OCI-LY7 (cell line): ENCODE results near the gene RAD51B.

Experiments used
- EZH2phosphoT487 ChIP-seq: fragments of 200-600 bp; sonication (generic); IDR thresholded peaks from 2 replicates; pipeline ENCODE4 v1.6.1; 2018; ENCODE audit warnings: low read depth, borderline replicate concordance, mild to moderate bottlenecking, mixed run types, antibody characterized with exemption, low read length, moderate library complexity, mixed read lengths
- TF ChIP-seq, protein P1 (sequence below): fragments of 200-600 bp; sonication (generic); conservative IDR thresholded peaks from 2 replicates; pipeline ENCODE4 v1.5.1; 2014; ENCODE audit warnings: mild to moderate bottlenecking, antibody characterized with exemption, low read length, moderate library complexity, mixed read lengths

DNA sequence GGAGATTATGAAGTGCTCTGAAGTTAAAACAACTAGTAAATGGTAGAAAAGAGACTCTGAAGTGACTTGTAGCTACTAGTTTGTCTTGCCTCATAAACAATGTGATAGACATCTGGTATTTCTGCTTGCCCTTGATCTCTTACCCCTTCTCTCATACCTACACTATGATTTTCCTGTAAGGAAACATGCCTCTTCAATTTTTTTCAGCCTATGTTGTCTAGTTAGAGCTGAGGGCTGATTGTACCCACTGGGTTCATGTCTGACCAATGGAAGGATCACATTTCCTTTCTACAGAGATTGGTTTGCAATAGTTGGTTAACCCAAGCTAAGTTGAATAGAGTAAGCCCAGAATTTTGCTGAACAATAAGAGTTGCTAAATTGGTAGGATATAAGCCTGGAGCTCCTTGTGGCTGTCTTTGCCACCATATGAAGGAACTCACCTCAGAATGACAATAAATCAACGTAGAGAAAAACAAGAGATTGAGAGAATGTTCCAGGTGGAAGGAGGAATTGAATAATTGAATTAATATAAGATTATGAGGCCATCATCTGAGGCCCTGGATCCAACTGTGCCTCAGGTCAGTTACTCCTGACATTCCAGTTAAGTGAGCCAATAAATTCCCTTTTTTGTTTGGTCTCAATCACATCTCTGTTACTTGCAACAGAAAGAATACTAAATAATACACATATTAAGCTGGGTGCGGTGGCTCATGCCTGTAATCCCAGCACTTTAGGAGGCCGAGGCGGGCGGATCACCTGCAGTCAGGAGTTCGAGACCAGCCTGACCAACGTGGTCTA lies 626.9 kb downstream of the RAD51B start:
- TF ChIP-seq, protein P1, sequence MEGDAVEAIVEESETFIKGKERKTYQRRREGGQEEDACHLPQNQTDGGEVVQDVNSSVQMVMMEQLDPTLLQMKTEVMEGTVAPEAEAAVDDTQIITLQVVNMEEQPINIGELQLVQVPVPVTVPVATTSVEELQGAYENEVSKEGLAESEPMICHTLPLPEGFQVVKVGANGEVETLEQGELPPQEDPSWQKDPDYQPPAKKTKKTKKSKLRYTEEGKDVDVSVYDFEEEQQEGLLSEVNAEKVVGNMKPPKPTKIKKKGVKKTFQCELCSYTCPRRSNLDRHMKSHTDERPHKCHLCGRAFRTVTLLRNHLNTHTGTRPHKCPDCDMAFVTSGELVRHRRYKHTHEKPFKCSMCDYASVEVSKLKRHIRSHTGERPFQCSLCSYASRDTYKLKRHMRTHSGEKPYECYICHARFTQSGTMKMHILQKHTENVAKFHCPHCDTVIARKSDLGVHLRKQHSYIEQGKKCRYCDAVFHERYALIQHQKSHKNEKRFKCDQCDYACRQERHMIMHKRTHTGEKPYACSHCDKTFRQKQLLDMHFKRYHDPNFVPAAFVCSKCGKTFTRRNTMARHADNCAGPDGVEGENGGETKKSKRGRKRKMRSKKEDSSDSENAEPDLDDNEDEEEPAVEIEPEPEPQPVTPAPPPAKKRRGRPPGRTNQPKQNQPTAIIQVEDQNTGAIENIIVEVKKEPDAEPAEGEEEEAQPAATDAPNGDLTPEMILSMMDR: no peak
- TF ChIP-seq EZH2phosphoT487: no peak
